ENCODE data around the gene PCDHA9. TPM values are rescaled to one million over a fixed set of nuclear protein-coding genes. Genes with fewer than 3 reads are reported as not detected.
A peak's percentile ranks its signal among the peaks of the same experiment; 100 is the strongest.
"Not testable (repeated sequence)": the region's sequence is repeated elsewhere in the genome, so short reads cannot be mapped to it uniquely, and the experiment has no call there.

Gene PCDHA9
- not detected for total RNA-seq

DNA sequence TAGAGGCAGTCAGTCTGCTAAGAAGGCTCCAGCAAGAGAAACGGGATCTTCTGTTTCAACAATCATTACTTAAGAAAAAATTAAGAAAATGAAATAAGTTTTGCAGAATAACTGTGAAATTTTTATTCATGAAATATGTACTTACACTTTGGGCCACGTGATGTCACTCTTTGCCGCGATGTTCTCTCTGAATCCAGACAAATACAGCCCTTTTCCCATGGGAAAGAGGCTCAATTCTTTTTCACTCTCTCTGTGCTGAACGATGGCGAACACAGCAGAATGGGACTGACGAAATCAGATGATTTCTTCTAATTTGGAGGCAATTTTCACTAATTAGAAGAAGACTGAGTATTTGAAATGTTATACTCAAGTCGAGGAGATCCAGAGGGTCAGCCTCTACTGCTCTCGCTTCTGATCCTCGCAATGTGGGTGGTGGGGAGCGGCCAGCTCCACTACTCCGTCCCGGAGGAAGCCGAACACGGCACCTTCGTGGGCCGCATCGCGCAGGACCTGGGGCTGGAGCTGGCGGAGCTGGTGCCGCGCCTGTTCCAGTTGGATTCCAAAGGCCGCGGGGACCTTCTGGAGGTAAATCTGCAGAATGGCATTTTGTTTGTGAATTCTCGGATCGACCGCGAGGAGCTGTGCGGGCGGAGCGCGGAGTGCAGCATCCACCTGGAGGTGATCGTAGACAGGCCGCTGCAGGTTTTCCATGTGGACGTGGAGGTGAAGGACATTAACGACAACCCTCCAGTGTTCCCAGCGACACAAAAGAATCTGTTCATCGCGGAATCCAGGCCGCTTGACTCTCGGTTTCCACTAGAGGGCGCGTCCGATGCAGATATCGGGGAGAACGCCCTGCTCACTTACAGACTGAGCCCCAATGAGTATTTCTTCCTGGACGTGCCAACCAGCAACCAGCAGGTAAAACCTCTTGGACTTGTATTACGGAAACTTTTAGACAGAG is at the start of gene PCDHA9:
TSS of gene PCDHA9 (plus strand) at position 244 of the 964 bp plus-strand sequence. CDS start at position 358, 114 bp downstream.
- DNase-seq (ENCODE audit: low spot score in 2 of 2); ATAC-seq; H3K27ac Mint-ChIP-seq: not testable (repeated sequence)
- H3K36me3 Mint-ChIP-seq = peaks cover 19 to 20% of the 10 kb centered on the region in 2 donors
- peaks cover 0 to 14% of the 10 kb centered on the region in 2 donors for H3K9me3 Mint-ChIP-seq

GRCh38 chr5:140800816-140801493 is 47.2 kb upstream of the PCDHA9 start, which contains the start of gene PCDHA3:
PCDHA3 (plus strand) TSS chr5:140801057.
- DNase-seq (ENCODE audit: low spot score in 2 of 2) = no peak
- Mint-ChIP-seq H3K27ac (peak within 1 kb of the TSS in 1 of 2 donors; percentile 55), H3K9me3 (peaks cover 5 to 29% of the 10 kb centered on the region in 2 donors), H3K36me3 (peaks cover 14 to 38% of the 10 kb centered on the region in 2 donors)
- no peak for ATAC-seq

- H3K27ac Mint-ChIP-seq = no peak overlapping the region
- no peak for ATAC-seq
- no peak for DNase-seq (ENCODE audit: low spot score in 2 of 2)
Observed at GRCh38 chr5:140801494-140801841, 46.7 kb upstream of the PCDHA9 start.

GRCh38 chr5:140802381-140802780 is 45.8 kb upstream of the PCDHA9 start:
- Mint-ChIP-seq H3K36me3 (peaks cover 15 to 45% of the 10 kb centered on the region in 2 donors), H3K9me3 (peaks cover 9 to 29% of the 10 kb centered on the region in 2 donors)
- not testable (repeated sequence) for DNase-seq (ENCODE audit: low spot score in 2 of 2); ATAC-seq; H3K27ac Mint-ChIP-seq

More at GRCh38 chr5:140801494-140801841, 46.7 kb upstream of the PCDHA9 start:
- Mint-ChIP-seq H3K36me3 (peaks cover 14 to 38% of the 10 kb centered on the region in 2 donors), H3K9me3 (peaks cover 5 to 25% of the 10 kb centered on the region in 2 donors)

DNA sequence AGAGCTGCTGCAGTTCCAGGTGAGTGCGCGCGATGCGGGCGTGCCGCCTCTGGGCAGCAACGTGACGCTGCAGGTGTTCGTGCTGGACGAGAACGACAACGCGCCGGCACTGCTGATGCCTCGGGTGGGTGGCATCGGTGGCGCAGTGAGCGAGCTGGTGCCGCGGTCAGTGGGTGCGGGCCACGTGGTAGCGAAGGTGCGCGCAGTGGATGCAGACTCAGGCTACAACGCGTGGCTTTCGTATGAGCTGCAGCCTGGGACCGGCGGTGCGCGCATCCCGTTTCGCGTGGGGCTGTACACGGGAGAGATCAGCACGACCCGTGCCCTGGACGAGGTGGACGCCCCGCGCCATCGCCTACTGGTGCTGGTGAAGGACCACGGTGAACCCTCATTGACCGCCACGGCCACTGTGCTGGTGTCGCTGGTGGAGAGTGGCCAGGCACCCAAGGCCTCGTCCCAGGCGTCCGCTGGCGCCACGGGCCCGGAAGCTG is 45.4 kb upstream of the PCDHA9 start:
- Mint-ChIP-seq H3K27ac (no peak overlapping the region), H3K36me3 (peaks cover 19 to 48% of the 10 kb centered on the region in 2 donors), H3K9me3 (peaks cover 9 to 31% of the 10 kb centered on the region in 2 donors)
- ATAC-seq (no peak), DNase-seq (ENCODE audit: low spot score in 2 of 2) (no peak)

DNA sequence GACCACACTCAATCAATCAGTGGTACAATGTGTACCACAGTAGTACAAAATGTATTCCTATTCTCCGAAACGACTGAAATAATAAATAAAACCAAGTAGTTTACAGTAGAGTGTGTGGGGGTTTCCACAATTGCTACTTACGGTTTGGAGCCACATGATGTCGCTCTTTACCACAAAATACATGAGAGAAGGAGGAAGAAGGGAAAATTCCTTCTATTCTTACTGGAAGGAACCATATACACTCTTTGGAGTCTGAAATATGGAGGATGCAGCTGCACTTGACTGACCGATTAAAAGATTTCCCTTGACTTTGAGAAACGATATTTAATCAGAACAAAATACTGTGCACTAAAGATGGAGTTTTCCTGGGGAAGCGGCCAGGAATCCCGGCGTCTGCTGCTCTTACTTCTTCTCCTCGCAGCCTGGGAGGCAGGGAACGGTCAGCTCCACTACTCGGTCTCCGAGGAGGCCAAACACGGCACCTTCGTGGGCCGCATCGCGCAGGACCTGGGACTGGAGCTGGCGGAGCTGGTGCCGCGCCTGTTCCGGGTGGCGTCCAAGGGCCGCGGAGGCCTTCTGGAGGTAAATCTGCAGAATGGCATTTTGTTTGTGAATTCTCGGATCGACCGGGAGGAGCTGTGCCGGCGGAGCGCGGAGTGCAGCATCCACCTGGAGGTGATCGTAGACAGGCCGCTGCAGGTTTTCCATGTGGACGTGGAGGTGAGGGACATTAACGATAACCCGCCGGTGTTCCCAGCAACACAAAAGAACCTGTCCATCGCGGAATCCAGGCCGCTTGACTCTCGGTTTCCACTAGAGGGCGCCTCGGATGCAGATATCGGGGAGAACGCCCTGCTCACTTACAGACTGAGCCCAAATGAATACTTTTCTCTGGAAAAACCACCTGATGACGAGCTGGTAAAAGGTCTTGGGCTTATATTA is 41.1 kb upstream of the PCDHA9 start, which contains the start of gene PCDHA4:
TSS of gene PCDHA4 (plus strand) at position 235 of the 942 bp plus-strand sequence.
- Mint-ChIP-seq H3K27ac (peak within 1 kb of the TSS in 1 of 2 donors; percentile 10), H3K9me3 (peaks cover 4 to 40% of the 10 kb centered on the region in 2 donors)

DNA sequence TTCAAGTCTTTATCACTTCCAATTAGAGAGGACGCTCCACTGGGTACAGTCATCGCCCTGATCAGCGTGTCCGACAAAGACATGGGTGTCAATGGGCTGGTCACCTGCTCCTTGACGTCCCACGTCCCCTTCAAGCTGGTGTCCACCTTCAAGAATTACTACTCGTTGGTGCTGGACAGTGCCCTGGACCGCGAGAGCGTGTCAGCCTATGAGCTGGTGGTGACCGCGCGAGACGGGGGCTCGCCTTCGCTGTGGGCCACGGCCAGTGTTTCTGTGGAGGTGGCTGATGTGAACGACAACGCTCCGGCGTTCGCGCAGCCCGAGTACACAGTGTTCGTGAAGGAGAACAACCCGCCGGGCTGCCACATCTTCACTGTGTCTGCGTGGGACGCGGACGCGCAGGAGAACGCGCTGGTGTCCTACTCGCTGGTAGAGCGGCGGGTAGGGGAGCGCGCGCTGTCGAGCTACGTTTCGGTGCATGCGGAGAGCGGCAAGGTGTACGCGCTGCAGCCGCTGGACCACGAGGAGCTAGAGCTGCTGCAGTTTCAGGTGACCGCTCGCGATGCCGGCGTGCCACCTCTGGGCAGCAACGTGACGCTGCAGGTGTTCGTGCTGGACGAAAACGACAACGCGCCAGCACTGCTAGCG is 39.8 kb upstream of the PCDHA9 start:
- not testable (repeated sequence) for DNase-seq (ENCODE audit: low spot score in 2 of 2); ATAC-seq; H3K27ac Mint-ChIP-seq
- Mint-ChIP-seq H3K36me3 (peaks cover 13 to 61% of the 10 kb centered on the region in 2 donors), H3K9me3 (peaks cover 16 to 47% of the 10 kb centered on the region in 2 donors)

More for the DNA sequence above, 41.1 kb upstream of the PCDHA9 start, which contains the start of gene PCDHA4:
- ATAC-seq (no peak), DNase-seq (ENCODE audit: low spot score in 2 of 2) (peak in 1 of 2 donors; percentile 37)
- H3K36me3 Mint-ChIP-seq = peaks cover 14 to 56% of the 10 kb centered on the region in 2 donors

DNA sequence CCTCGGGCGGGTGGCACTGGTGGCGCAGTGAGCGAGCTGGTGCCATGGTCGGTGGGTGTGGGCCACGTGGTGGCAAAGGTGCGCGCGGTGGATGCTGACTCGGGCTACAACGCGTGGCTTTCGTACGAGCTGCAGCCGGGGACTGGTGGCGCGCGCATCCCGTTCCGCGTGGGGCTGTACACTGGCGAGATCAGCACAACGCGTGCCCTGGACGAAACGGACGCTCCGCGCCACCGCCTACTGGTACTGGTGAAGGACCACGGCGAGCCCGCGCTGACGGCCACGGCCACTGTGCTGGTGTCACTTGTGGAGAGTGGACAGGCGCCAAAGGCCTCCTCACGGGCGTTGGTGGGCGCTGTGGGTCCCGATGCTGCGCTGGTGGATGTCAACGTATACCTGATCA is 39.3 kb upstream of the PCDHA9 start:
- DNase-seq (ENCODE audit: low spot score in 2 of 2) (no peak), ATAC-seq (no peak)
- H3K36me3 Mint-ChIP-seq = peaks cover 13 to 58% of the 10 kb centered on the region in 2 donors
- H3K9me3 Mint-ChIP-seq = peaks cover 17 to 42% of the 10 kb centered on the region in 2 donors
- H3K27ac Mint-ChIP-seq = no peak overlapping the region

- Mint-ChIP-seq H3K27ac (no peak within 1 kb of the TSS), H3K36me3 (peaks cover 11 to 29% of the 10 kb centered on the region in 2 donors), H3K9me3 (peaks cover 5 to 7% of the 10 kb centered on the region in 2 donors)
- peak in 1 of 2 donors; percentile 36 for DNase-seq (ENCODE audit: low spot score in 2 of 2)
- ATAC-seq = no peak
Observed at GRCh38 chr5:140821375-140822280, 26.6 kb upstream of the PCDHA9 start, which contains the start of gene PCDHA5. PCDHA5 (plus strand) TSS chr5:140821613.

DNA sequence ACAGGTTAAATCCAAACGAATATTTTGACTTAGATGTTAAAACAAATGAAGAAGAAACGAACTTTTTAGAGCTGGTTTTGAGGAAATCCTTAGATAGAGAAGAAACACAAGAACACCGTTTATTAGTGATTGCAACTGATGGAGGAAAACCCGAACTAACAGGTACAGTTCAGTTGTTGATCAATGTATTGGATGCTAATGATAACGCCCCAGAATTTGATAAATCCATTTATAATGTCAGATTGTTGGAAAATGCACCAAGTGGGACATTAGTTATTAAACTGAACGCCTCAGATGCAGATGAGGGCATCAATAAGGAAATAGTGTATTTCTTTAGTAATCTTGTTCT is 25.9 kb upstream of the PCDHA9 start:
- H3K36me3 Mint-ChIP-seq = peaks cover 11 to 32% of the 10 kb centered on the region in 2 donors
- DNase-seq (ENCODE audit: low spot score in 2 of 2) (no peak), ATAC-seq (no peak)
- H3K27ac Mint-ChIP-seq = no peak overlapping the region
- peaks cover 5% of the 10 kb centered on the region in 2 donors for H3K9me3 Mint-ChIP-seq

- DNase-seq (ENCODE audit: low spot score in 2 of 2); H3K9me3 Mint-ChIP-seq; ATAC-seq; H3K27ac Mint-ChIP-seq: not testable (repeated sequence)
- H3K36me3 Mint-ChIP-seq = peaks cover 16 to 33% of the 10 kb centered on the region in 2 donors
Observed at GRCh38 chr5:140822969-140823368, 25.2 kb upstream of the PCDHA9 start.

DNA sequence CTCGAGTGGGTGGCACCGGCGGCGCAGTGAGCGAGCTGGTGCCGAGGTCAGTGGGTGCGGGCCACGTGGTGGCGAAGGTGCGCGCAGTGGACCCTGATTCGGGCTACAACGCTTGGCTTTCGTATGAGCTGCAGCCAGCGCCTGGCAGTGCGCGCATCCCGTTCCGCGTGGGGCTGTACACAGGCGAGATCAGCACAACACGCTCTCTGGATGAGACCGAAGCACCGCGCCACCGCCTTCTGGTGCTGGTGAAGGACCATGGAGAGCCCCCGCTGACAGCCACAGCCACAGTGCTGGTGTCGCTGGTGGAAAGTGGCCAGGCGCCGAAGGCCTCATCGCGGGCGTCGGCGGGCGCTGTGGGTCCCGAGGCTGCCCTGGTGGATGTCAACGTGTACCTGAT is 24.7 kb upstream of the PCDHA9 start:
- H3K36me3 Mint-ChIP-seq = peaks cover 21 to 38% of the 10 kb centered on the region in 2 donors
- H3K9me3 Mint-ChIP-seq = peaks cover 8 to 10% of the 10 kb centered on the region in 2 donors
- no peak overlapping the region for H3K27ac Mint-ChIP-seq
- ATAC-seq = no peak
- no peak for DNase-seq (ENCODE audit: low spot score in 2 of 2)

GRCh38 chr5:140827704-140828361 is 20.3 kb upstream of the PCDHA9 start, which contains the start of gene PCDHA6:
PCDHA6 (plus strand) TSS chr5:140827960; CDS start chr5:140828092, 132 bp downstream.
- no peak within 1 kb of the TSS for H3K27ac Mint-ChIP-seq
- peaks cover 13 to 14% of the 10 kb centered on the region in 2 donors for H3K9me3 Mint-ChIP-seq
- DNase-seq (ENCODE audit: low spot score in 2 of 2) (no peak), ATAC-seq (no peak)
- H3K36me3 Mint-ChIP-seq = peaks cover 25 to 48% of the 10 kb centered on the region in 2 donors

- H3K9me3 Mint-ChIP-seq = peaks cover 15 to 16% of the 10 kb centered on the region in 2 donors
- no peak overlapping the region for H3K27ac Mint-ChIP-seq
- ATAC-seq = no peak
- H3K36me3 Mint-ChIP-seq = peaks cover 25 to 47% of the 10 kb centered on the region in 2 donors
- DNase-seq (ENCODE audit: low spot score in 2 of 2) = no peak
Observed at GRCh38 chr5:140828362-140828737, 19.8 kb upstream of the PCDHA9 start.
